ENCODE measurements around the gene FOXP4. TPM values are rescaled to one million over a fixed set of nuclear protein-coding genes. Genes with fewer than 3 reads are reported as not detected.

FOXP4 gene
- total and polyA plus RNA-seq, 2 of the 13 experiments (the other 11 are each of a cell fraction or from before 2014, with no cell fraction given): 11.0 to 12.4 TPM

GRCh38 chr6:41548098-41548840 is 2.1 kb downstream of the FOXP4 start (continued):
- no peak for TF ChIP-seq SMYD3 (CRISPR knock-in tag; IDR thresholded peaks at IDR 0.05)
- TF ChIP-seq JUN (CRISPR knock-in tag; IDR thresholded peaks at IDR 0.05): no peak
- TF ChIP-seq ZNF772 (CRISPR knock-in tag; IDR thresholded peaks at IDR 0.05): 0 out of 2 replicates have a peak, but pooled peaks have one; percentile 78
- peak; percentile 13; the same call in 1 of the 2 replicates for TF ChIP-seq PHF8 (CRISPR knock-in tag; IDR thresholded peaks at IDR 0.05)
- TF ChIP-seq ZNF276 (CRISPR knock-in tag; IDR thresholded peaks at IDR 0.05; ENCODE audit: low read depth): 0 out of 2 replicates have a peak, but pooled peaks have one; percentile 40
- TF ChIP-seq KDM1A (CRISPR knock-in tag; IDR thresholded peaks at IDR 0.05): no peak
- no peak; the same call in 1 of the 2 replicates for TF ChIP-seq TAF1 (CRISPR knock-in tag; IDR thresholded peaks at IDR 0.05)
- no peak for TF ChIP-seq FOXJ3 (CRISPR knock-in tag; IDR thresholded peaks at IDR 0.05; ENCODE audit: borderline replicate concordance)
- TF ChIP-seq HMG20B (CRISPR knock-in tag; conservative IDR thresholded peaks at IDR 0.05): no peak
- TF ChIP-seq ZGPAT (CRISPR knock-in tag; IDR thresholded peaks at IDR 0.05): no peak
- TF ChIP-seq WIZ (CRISPR knock-in tag; IDR thresholded peaks at IDR 0.05): no peak
- TF ChIP-seq FOXK2 (IDR thresholded peaks at IDR 0.05): no peak
- TF ChIP-seq ZSCAN12 (CRISPR knock-in tag; IDR thresholded peaks at IDR 0.05): no peak
- no peak for TF ChIP-seq ZNF10 (CRISPR knock-in tag; IDR thresholded peaks at IDR 0.05; ENCODE audit: borderline replicate concordance, low read depth)
- peak; percentile 98 for TF ChIP-seq HNRNPL (IDR thresholded peaks at IDR 0.05; ENCODE audit: low read depth, low read length)
- TF ChIP-seq ZFP82 (CRISPR knock-in tag; IDR thresholded peaks at IDR 0.05; ENCODE audit: borderline replicate concordance): no peak
- no peak for TF ChIP-seq LCORL (IDR thresholded peaks at IDR 0.05)
- TF ChIP-seq LCORL (CRISPR knock-in tag; IDR thresholded peaks at IDR 0.05): peak; percentile 51; the same call in 1 of the 2 replicates
- TF ChIP-seq XBP1 (CRISPR knock-in tag; IDR thresholded peaks at IDR 0.05): no peak
- TF ChIP-seq ZBTB3 (CRISPR knock-in tag; IDR thresholded peaks at IDR 0.05; ENCODE audit: borderline replicate concordance, low read depth): no peak
- TF ChIP-seq ZSCAN5A (CRISPR knock-in tag; IDR thresholded peaks at IDR 0.05; ENCODE audit: borderline replicate concordance): no peak
- no peak for TF ChIP-seq SCMH1 (CRISPR knock-in tag; IDR thresholded peaks at IDR 0.05; ENCODE audit: borderline replicate concordance)
- TF ChIP-seq EHMT2 (IDR thresholded peaks at IDR 0.05; ENCODE audit: borderline replicate concordance, low read depth, low read length): no peak
- peak in 1 of 2 experiments; percentile 73; a peak in 2 of 4 replicates for TF ChIP-seq HMGXB4 (CRISPR knock-in tag; IDR thresholded peaks at IDR 0.05; ENCODE audit: borderline replicate concordance in 1 of 2, low read depth in 1 of 2)
- no peak for TF ChIP-seq NR2F6 (IDR thresholded peaks at IDR 0.05)
- no peak for TF ChIP-seq NR2F6 (CRISPR knock-in tag; IDR thresholded peaks at IDR 0.05)

All from HepG2 (cell line).